Loucy (cell line): Measurements from ENCODE around the gene UPP1.

Source experiments
- EZH2phosphoT487 ChIP-seq: fragments of 200-600 bp; IDR thresholded peaks from 2 replicates; pipeline ENCODE4 v1.6.1; 2018; ENCODE audit warnings: antibody characterized with exemption, mild to moderate bottlenecking, moderate library complexity, borderline replicate concordance
- TF ChIP-seq, protein P1 (sequence below): fragments of 200-600 bp; sonication (generic); conservative IDR thresholded peaks from 2 replicates; pipeline ENCODE4 v1.5.1; 2014; ENCODE audit warnings: mild to moderate bottlenecking, antibody characterized with exemption, low read length

DNA sequence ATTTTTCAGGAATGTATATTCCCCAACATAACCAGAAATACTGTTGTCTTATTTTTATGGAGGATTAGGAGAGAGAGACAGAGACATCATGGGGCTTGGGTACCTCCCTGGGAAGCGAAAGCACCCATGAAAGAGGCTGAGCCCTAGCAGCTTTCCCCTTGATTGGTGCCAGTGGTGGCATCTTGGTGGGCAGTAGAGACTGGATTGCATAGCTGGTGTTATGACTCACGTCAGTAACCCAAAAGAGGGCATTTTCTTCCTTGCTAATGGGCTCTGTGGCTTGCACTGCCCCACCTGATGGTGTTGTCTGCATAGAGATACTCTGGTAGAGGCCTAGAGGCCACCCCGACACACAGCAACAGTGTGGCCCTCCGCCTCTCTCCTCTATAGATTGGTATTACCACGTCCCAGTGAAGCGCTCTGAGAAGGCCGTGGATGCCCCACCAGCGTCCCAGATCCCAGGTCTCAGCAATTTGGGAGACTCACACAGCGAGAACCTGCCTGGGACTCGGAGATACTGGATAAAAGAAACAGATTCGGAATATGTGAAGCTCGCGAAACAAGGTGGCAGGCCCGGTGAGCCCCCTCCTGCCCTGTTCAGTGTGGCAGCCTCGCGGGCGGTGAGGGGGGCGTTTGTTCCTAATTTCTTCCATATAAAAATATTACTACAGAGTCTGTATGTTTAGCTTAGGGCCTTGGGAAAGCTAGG is 48.0 kb upstream of the UPP1 start:
- TF ChIP-seq, protein P1, sequence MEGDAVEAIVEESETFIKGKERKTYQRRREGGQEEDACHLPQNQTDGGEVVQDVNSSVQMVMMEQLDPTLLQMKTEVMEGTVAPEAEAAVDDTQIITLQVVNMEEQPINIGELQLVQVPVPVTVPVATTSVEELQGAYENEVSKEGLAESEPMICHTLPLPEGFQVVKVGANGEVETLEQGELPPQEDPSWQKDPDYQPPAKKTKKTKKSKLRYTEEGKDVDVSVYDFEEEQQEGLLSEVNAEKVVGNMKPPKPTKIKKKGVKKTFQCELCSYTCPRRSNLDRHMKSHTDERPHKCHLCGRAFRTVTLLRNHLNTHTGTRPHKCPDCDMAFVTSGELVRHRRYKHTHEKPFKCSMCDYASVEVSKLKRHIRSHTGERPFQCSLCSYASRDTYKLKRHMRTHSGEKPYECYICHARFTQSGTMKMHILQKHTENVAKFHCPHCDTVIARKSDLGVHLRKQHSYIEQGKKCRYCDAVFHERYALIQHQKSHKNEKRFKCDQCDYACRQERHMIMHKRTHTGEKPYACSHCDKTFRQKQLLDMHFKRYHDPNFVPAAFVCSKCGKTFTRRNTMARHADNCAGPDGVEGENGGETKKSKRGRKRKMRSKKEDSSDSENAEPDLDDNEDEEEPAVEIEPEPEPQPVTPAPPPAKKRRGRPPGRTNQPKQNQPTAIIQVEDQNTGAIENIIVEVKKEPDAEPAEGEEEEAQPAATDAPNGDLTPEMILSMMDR = no peak
- TF ChIP-seq EZH2phosphoT487 = no peak
